ENCODE results near the gene NEDD4L.

The NEDD4L gene

GRCh38 chr18:58243401-58243800 is 199.4 kb downstream of the NEDD4L start:
- no peaks in the 10 kb centered on the region for H3K27me3 ChIP-seq (ENCODE audit: low read length)
- peaks cover 3% of the 10 kb centered on the region; the same call in 1 of the 2 replicates for H4K20me1 ChIP-seq (ENCODE audit: low read depth, low read length)
- H3K9ac ChIP-seq (ENCODE audit: low read length) = no peak overlapping the region
- H3K4me2 ChIP-seq (ENCODE audit: low read depth, low read length, poor library complexity, severe bottlenecking) = no peak overlapping the region
- no peak for TF ChIP-seq EZH2phosphoT487 (conservative IDR thresholded peaks at IDR 0.05; ENCODE audit: low read length)
- no peak for TF ChIP-seq CTCF (IDR thresholded peaks at IDR 0.05; ENCODE audit: insufficient read depth, low read length, poor library complexity, severe bottlenecking)
- no peak overlapping the region for H3K27ac ChIP-seq (ENCODE audit: low read depth, low read length)
- no peak overlapping the region for H2AFZ ChIP-seq (ENCODE audit: low read depth, low read length, severe bottlenecking)
- H3K4me3 ChIP-seq (ENCODE audit: insufficient read depth, low read length, poor library complexity, severe bottlenecking) = no peak overlapping the region
- no peaks in the 10 kb centered on the region for H3F3A ChIP-seq (ENCODE audit: insufficient read depth)
- no peaks in the 10 kb centered on the region for H3K9me3 ChIP-seq (ENCODE audit: insufficient read depth, low read length)
- no peaks in the 10 kb centered on the region for H3K9me2 ChIP-seq (replicated peaks; ENCODE audit: insufficient read depth, low read length)
- H3K36me3 ChIP-seq (ENCODE audit: low read length) = no peaks in the 10 kb centered on the region
- no peaks in the 10 kb centered on the region for H3K79me2 ChIP-seq (ENCODE audit: insufficient read depth, low read length)

GRCh38 chr18:58247363-58247834 is 203.4 kb downstream of the NEDD4L start:
- Histone ChIP-seq H4K20me1 (ENCODE audit: low read depth, low read length) (no peaks in the 10 kb centered on the region), H3K36me3 (ENCODE audit: low read length) (no peaks in the 10 kb centered on the region), H3K9me2 (replicated peaks; ENCODE audit: insufficient read depth, low read length) (no peaks in the 10 kb centered on the region), H3K4me2 (ENCODE audit: low read depth, low read length, poor library complexity, severe bottlenecking) (no peak overlapping the region), H3K79me2 (ENCODE audit: insufficient read depth, low read length) (no peaks in the 10 kb centered on the region), H3K4me3 (ENCODE audit: insufficient read depth, low read length, poor library complexity, severe bottlenecking) (no peak overlapping the region), H3K27ac (ENCODE audit: low read depth, low read length) (no peak overlapping the region), H3K27me3 (ENCODE audit: low read length) (no peaks in the 10 kb centered on the region), H3K9ac (ENCODE audit: low read length) (no peak overlapping the region), H3F3A (ENCODE audit: insufficient read depth) (no peaks in the 10 kb centered on the region), H2AFZ (ENCODE audit: low read depth, low read length, severe bottlenecking) (no peak overlapping the region), H3K9me3 (ENCODE audit: insufficient read depth, low read length) (no peaks in the 10 kb centered on the region)
- TF ChIP-seq CTCF (IDR thresholded peaks at IDR 0.05; ENCODE audit: insufficient read depth, low read length, poor library complexity, severe bottlenecking) = no peak
- TF ChIP-seq EZH2phosphoT487 (conservative IDR thresholded peaks at IDR 0.05; ENCODE audit: low read length) = no peak

GRCh38 chr18:58249712-58250111 is 205.7 kb downstream of the NEDD4L start:
- H3K27ac ChIP-seq (ENCODE audit: low read depth, low read length) = no peak overlapping the region
- H3K36me3 ChIP-seq (ENCODE audit: low read length) = no peaks in the 10 kb centered on the region
- no peak overlapping the region for H2AFZ ChIP-seq (ENCODE audit: low read depth, low read length, severe bottlenecking)
- no peaks in the 10 kb centered on the region for H3K79me2 ChIP-seq (ENCODE audit: insufficient read depth, low read length)
- no peak overlapping the region for H3K9ac ChIP-seq (ENCODE audit: low read length)
- H3K27me3 ChIP-seq (ENCODE audit: low read length) = no peaks in the 10 kb centered on the region
- no peak for TF ChIP-seq CTCF (IDR thresholded peaks at IDR 0.05; ENCODE audit: insufficient read depth, low read length, poor library complexity, severe bottlenecking)
- no peak for TF ChIP-seq EZH2phosphoT487 (conservative IDR thresholded peaks at IDR 0.05; ENCODE audit: low read length)
- H3K4me3 ChIP-seq (ENCODE audit: insufficient read depth, low read length, poor library complexity, severe bottlenecking) = no peak overlapping the region
- H3K9me3 ChIP-seq (ENCODE audit: insufficient read depth, low read length) = no peaks in the 10 kb centered on the region
- H3K4me2 ChIP-seq (ENCODE audit: low read depth, low read length, poor library complexity, severe bottlenecking) = no peak overlapping the region
- no peaks in the 10 kb centered on the region for H3K9me2 ChIP-seq (replicated peaks; ENCODE audit: insufficient read depth, low read length)
- H3F3A ChIP-seq (ENCODE audit: insufficient read depth) = no peaks in the 10 kb centered on the region
- H4K20me1 ChIP-seq (ENCODE audit: low read depth, low read length) = no peaks in the 10 kb centered on the region
